ENCODE data around the gene POLG. TPM values are rescaled to one million over a fixed set of nuclear protein-coding genes. Genes with fewer than 3 reads are reported as not detected.

POLG gene
- polyA plus RNA-seq, 1 donor, result 46.0 TPM

DNA sequence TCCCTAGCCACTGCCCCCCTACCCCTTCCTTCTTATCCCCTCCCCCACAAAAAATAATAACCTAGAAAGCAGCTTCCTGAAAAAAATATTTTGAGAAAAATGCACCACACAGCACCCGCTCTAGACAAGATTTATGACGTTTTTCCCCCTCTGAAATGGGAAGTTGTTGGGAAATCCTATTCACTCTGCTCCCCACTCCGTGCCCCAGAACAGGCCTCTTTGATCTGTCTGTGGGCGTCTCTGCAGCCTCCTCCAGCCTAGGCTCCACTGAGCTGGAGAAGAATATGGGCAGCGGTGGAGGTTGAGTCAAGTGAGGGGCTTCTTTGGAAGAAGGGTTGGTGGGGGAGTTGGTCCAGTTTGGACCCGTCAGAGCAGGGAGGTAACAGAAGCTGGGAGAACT lies 28.5 kb upstream of the POLG start:
- H3K36me3 ChIP-seq (ENCODE audit: control insufficient read depth, insufficient read depth, low read length), result no peaks in the 10 kb centered on the region

DNA sequence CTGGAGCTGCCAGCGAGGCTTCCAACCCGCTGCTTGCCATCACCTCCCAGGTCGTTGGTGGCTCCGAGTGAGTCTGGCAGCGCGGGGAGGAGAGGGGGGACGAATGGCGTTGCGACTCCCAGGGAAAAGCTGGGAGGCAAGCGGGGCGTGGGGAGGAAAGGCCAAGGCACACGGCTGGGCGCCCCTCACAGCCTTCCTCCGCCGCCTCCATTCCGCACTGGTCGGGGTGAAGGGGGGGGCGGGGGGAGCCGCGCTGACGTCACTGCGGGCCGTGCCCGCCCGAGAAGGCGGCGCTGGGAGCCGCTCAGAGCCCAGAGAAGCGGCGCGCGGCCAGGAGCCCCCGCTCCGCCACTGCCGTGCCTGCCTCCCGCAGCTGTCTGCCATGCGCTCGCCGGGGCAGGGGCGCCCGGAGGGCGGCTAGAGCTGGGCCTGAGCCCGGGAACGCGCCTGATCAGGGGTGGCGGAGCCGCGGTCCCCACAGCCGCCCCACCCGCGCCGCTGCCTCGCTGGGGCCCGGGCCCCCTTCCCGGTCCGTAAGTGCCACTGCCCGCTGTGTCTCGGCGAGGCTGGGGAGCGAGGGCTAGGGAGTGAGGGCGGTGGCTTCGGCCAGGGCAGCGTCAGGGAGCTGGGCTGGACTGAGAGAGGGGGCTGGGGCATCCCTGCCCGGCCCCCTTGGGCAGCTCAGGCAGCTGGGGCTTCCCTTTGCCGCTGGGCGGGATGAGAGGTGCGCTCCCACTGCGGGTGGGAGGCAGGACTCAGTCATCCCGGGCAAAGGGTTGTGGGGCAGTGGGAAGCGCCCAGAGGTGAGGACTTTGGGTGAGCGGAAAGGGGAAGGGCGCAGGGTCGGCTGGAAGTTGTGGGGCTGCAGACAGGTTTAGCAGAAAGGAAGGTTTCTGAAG lies 27.8 kb upstream of the POLG start:
- DNase-seq, result no peak
- Histone ChIP-seq H3K27ac (ENCODE audit: low read length) (no peak overlapping the region), H3K36me3 (ENCODE audit: control insufficient read depth, insufficient read depth, low read length) (no peaks in the 10 kb centered on the region), H3K27me3 (ENCODE audit: control insufficient read depth, insufficient read depth, low read length) (peaks cover 95% of the 10 kb centered on the region), H3K4me3 (ENCODE audit: low read length) (no peak overlapping the region), H3K4me1 (ENCODE audit: control insufficient read depth, insufficient read depth, low read length) (peaks cover 5% of the 10 kb centered on the region), H3K9me3 (ENCODE audit: control insufficient read depth, low read depth, low read length) (peaks cover 3% of the 10 kb centered on the region)
- WGBS (ENCODE audit: insufficient coverage, low lambda C conversion rate), result no CpG with 5 or more reads among the region's 73 CpGs

More for the DNA sequence above, 28.5 kb upstream of the POLG start:
- Histone ChIP-seq H3K27me3 (ENCODE audit: control insufficient read depth, insufficient read depth, low read length) (peaks cover 95% of the 10 kb centered on the region), H3K27ac (ENCODE audit: low read length) (no peak overlapping the region), H3K9me3 (ENCODE audit: control insufficient read depth, low read depth, low read length) (peaks cover 3% of the 10 kb centered on the region), H3K4me3 (ENCODE audit: low read length) (no peak overlapping the region), H3K4me1 (ENCODE audit: control insufficient read depth, insufficient read depth, low read length) (peaks cover 5% of the 10 kb centered on the region)
- DNase-seq, result no peak
- no CpG with 5 or more reads among the region's 6 CpGs for WGBS (ENCODE audit: insufficient coverage, low lambda C conversion rate)

DNA sequence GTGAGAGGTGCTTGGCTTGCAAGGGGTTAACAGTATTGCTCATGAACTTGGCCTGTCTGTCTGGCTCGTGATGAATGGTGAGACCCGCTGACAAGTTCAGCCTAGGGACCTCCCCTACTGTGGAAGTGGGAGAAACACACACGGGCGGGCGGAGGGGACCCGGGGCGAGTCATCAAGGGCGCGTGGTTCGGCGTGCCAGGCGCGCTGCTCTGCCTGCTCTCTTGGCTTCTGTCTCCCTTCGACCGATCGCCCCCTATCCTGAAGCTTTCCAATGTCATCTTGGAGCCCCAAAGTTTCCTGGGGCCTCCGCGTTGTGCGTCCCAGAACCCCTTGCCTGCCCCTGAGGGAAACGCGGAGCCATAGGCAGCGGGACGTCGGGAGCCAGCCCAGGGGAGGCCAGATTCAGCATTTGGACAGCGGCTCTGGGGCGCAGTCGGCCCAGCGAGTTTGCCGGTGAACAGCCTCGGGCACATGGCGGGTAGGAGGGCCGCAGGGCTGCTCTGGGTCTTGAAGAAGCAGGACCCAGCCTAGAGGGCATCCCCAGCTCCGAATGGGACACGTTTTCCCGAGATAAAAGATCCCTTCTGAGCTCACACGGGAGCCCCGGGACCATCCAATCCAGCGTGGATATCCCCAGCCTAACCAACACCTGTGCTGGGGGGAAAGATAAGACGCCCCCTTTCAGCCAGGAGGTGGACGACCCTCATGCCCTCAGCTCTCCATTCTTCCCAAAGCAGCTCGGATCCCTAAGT lies 27.0 kb upstream of the POLG start:
- H3K4me3 ChIP-seq (ENCODE audit: low read length), result no peak overlapping the region
- peaks cover 3% of the 10 kb centered on the region for H3K9me3 ChIP-seq (ENCODE audit: control insufficient read depth, low read depth, low read length)
- no CpG with 5 or more reads among the region's 41 CpGs for WGBS (ENCODE audit: insufficient coverage, low lambda C conversion rate)
- peaks cover 95% of the 10 kb centered on the region for H3K27me3 ChIP-seq (ENCODE audit: control insufficient read depth, insufficient read depth, low read length)
- H3K27ac ChIP-seq (ENCODE audit: low read length), result no peak overlapping the region
- H3K4me1 ChIP-seq (ENCODE audit: control insufficient read depth, insufficient read depth, low read length), result peaks cover 3% of the 10 kb centered on the region
- peak; percentile 43 to 62 for DNase-seq
- no peaks in the 10 kb centered on the region for H3K36me3 ChIP-seq (ENCODE audit: control insufficient read depth, insufficient read depth, low read length)

DNA sequence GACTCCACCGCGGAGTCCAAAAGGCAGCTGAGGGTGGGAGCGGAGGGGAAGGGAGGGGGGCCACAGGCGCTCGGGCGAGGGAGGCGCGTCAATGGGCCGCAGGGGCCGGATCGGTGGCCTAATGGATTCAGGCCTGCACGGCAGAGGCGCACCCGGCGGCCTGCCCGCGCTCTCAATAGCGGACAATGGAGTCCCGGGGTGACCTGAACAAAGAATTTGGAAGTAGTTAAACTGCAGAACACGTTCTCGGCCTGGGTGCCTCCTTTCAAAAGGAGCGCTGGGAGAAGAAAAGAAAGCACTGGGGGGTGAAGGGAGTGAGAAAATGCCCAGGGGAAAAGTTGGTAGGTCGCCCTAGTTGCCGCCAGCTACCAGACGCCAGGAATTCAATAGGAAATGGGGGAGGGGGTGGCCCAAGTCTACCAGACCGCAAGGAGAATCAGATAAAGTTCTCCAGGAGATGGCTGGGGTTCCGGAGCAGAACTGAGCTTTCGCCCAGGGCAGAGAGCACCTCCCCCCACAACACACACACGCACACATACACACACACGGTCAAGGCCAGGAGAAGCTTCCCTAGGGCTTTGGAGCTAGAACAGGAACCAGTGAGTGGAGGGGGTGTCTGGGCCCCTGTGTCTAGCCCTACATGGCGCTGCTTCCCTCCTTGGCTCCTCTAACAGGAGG lies 25.8 kb upstream of the POLG start:
- H3K27ac ChIP-seq (ENCODE audit: low read length), result no peak overlapping the region
- H3K27me3 ChIP-seq (ENCODE audit: control insufficient read depth, insufficient read depth, low read length), result peaks cover 93% of the 10 kb centered on the region
- no peaks in the 10 kb centered on the region for H3K36me3 ChIP-seq (ENCODE audit: control insufficient read depth, insufficient read depth, low read length)
- WGBS (ENCODE audit: insufficient coverage, low lambda C conversion rate), result 0% methylated on average over 3 of the region's 31 CpGs
- no peak for DNase-seq
- peaks cover 3% of the 10 kb centered on the region for H3K9me3 ChIP-seq (ENCODE audit: control insufficient read depth, low read depth, low read length)
- H3K4me3 ChIP-seq (ENCODE audit: low read length), result no peak overlapping the region
- peaks cover 3% of the 10 kb centered on the region for H3K4me1 ChIP-seq (ENCODE audit: control insufficient read depth, insufficient read depth, low read length)

DNA sequence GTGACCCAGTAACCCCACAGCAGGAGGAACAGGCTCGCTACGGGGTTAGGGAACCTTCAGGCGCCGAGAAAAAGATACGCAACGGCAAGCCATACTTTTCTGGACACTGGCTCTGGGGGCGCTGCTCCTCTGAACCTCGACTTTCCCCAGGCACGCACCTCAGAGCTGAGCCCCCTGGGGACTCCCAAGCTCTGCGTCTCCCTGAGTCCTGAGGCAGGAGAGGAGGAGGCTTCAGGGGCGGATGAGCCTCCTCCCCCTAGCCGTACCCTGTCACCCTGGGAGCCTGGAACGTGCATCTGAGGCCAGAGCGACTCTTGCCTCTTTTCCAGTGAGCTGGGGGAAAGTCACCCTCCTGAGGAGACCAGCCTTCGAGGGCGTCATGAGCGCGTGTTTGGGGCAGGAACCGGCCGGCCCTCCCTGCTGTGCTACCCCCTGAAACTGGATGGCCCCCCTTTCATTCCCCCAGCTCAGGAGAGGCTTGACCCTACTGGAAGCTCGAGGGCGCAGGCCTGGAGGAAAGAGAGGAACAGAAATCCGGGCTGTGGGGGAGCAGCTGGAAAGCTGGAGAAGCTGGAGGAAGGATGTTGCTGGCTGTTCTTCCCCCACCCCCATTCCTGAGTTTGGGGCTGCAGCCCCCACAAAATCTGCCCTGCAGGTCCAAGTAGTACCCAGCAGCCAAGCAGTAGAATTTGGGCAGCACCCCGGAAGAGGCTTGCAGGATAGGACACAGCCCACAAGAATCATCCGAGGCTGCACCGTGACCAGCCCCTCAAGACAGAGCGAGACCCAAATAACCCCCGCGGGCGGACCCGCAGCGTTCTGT lies 25.1 kb upstream of the POLG start:
- no peak for DNase-seq
- no CpG with 5 or more reads among the region's 32 CpGs for WGBS (ENCODE audit: insufficient coverage, low lambda C conversion rate)
- H3K27me3 ChIP-seq (ENCODE audit: control insufficient read depth, insufficient read depth, low read length), result peaks cover 91% of the 10 kb centered on the region
- no peak overlapping the region for H3K4me3 ChIP-seq (ENCODE audit: low read length)
- no peaks in the 10 kb centered on the region for H3K36me3 ChIP-seq (ENCODE audit: control insufficient read depth, insufficient read depth, low read length)
- no peak overlapping the region for H3K27ac ChIP-seq (ENCODE audit: low read length)
- peaks cover 3% of the 10 kb centered on the region for H3K9me3 ChIP-seq (ENCODE audit: control insufficient read depth, low read depth, low read length)
- peaks cover 3% of the 10 kb centered on the region for H3K4me1 ChIP-seq (ENCODE audit: control insufficient read depth, insufficient read depth, low read length)

DNA sequence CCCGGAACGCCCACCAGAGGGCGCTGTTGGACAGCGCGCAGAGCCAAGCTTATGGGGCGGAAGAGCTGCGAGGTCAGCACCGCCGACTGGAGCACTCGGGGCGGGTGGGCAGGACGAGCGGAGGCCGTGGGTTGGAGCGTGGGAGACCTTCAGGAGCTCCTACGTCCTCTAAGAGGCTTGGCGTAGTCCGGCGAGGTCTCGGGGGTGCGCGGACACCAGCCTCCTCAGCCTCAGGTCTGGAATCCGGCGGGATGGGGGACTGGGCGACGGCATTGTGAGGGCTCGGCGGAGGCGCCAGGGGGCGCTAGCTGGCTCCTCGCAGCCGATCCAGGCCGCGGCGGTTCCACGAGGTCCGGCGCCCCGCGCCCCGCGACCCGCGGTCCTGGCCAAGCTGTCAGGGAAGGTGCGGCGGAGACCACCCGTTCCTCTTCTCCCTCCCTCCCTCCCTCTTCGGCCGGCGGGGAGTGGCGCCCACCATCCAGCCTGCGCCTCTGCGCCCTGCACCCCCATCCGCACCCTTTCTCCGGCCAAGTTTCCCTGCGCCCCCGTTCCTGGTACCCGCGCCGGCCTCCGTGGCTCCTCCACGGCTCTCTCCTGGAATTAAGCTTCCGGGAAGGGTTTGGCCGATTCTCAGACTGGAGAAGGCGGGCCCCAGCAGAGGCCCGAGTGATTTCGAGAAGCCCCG lies 24.3 kb upstream of the POLG start:
- H3K9me3 ChIP-seq (ENCODE audit: control insufficient read depth, low read depth, low read length), result peaks cover 3% of the 10 kb centered on the region
- peaks cover 3% of the 10 kb centered on the region for H3K4me1 ChIP-seq (ENCODE audit: control insufficient read depth, insufficient read depth, low read length)
- H3K4me3 ChIP-seq (ENCODE audit: low read length), result peak overlapping the region; percentile 37
- WGBS (ENCODE audit: insufficient coverage, low lambda C conversion rate), result no CpG with 5 or more reads among the region's 68 CpGs
- no peak overlapping the region for H3K27ac ChIP-seq (ENCODE audit: low read length)
- DNase-seq, result peak; percentile 64 to 80
- H3K27me3 ChIP-seq (ENCODE audit: control insufficient read depth, insufficient read depth, low read length), result peaks cover 89% of the 10 kb centered on the region
- no peaks in the 10 kb centered on the region for H3K36me3 ChIP-seq (ENCODE audit: control insufficient read depth, insufficient read depth, low read length)

DNA sequence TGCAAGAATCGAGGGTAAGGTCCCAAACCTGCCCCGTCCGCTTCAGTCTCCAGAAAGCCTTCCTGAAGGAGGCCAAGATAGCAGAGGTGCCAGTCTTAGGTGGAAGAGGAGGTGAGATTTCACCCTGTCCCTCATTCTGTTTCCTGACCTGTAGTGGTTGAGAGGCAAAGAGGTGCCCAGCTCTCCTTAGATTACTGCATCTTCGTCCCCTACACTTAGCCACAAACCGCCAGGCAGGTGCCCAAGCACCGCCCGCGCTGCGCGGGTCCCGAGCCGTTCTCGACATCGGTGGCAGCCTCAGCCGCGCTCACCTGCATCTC lies 23.8 kb upstream of the POLG start:
- H3K4me1 ChIP-seq (ENCODE audit: control insufficient read depth, insufficient read depth, low read length), result peaks cover 3% of the 10 kb centered on the region
- H3K36me3 ChIP-seq (ENCODE audit: control insufficient read depth, insufficient read depth, low read length), result no peaks in the 10 kb centered on the region
- no CpG with 5 or more reads among the region's 16 CpGs for WGBS (ENCODE audit: insufficient coverage, low lambda C conversion rate)
- H3K9me3 ChIP-seq (ENCODE audit: control insufficient read depth, low read depth, low read length), result peaks cover 3% of the 10 kb centered on the region
- H3K27me3 ChIP-seq (ENCODE audit: control insufficient read depth, insufficient read depth, low read length), result peaks cover 88% of the 10 kb centered on the region
- no peak for DNase-seq
- no peak overlapping the region for H3K27ac ChIP-seq (ENCODE audit: low read length)
- no peak overlapping the region for H3K4me3 ChIP-seq (ENCODE audit: low read length)

DNA sequence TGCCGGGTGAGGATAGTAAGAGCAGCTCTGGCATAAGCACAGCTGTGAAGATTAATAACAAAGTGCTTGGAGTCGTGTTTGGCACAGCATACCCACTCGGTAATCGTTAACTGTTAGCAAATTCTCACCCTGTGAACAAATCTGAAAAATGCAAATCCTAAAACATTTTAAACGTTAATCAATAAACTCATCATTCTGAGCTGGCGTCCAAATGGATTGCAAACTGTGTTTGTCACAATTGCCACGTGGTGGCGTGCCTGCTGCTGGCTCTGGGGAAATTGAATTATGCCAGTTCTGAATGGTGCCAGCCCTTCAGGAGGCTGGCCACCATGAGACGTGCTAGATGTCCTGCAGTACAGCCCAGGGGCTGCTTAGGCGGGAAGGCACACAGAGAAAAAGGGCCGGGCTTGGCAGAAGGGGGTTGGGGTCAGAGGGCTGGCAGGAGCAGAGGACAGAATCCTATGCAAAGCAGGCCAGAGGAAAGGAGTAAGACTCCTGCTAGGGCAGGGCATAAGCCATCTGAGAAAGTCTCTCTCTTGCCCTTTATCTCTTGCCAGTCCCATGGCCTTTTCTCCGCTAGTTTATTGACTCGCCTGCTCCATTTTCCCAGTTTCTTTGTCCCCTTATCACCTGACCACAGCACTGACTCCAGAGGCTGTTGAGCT lies 22.1 kb upstream of the POLG start:
- H3K4me3 ChIP-seq (ENCODE audit: low read length), result no peak overlapping the region
- peaks cover 3% of the 10 kb centered on the region for H3K9me3 ChIP-seq (ENCODE audit: control insufficient read depth, low read depth, low read length)
- H3K36me3 ChIP-seq (ENCODE audit: control insufficient read depth, insufficient read depth, low read length), result no peaks in the 10 kb centered on the region
- peaks cover 80% of the 10 kb centered on the region for H3K27me3 ChIP-seq (ENCODE audit: control insufficient read depth, insufficient read depth, low read length)
- H3K27ac ChIP-seq (ENCODE audit: low read length), result no peak overlapping the region
- WGBS (ENCODE audit: insufficient coverage, low lambda C conversion rate), result 47% methylated on average over 2 of the region's 13 CpGs
- H3K4me1 ChIP-seq (ENCODE audit: control insufficient read depth, insufficient read depth, low read length), result peaks cover 3% of the 10 kb centered on the region
- no peak for DNase-seq

DNA sequence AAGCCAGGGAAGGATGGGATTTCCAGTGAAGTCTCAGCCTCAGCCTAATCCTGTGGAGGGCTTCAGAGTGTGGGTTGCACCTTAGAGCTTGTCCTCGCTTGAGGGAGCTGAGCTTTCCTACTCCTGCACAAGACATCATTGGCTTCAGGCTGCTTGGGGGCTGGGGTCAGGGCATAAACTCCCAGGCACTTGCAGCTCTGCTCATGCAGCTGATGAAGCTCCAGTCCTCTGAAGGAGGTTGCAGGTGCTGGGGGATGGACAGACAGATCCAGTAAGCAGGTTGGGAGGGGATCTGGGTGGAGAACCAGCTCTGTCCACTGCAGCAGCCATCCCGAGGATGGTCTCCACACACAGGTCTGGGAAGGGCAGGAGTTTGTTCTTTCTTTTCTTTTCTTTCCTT lies 19.4 kb upstream of the POLG start:
- H3K4me3 ChIP-seq (ENCODE audit: low read length), result no peak overlapping the region
- no peak overlapping the region for H3K27ac ChIP-seq (ENCODE audit: low read length)
- DNase-seq, result no peak
- H3K9me3 ChIP-seq (ENCODE audit: control insufficient read depth, low read depth, low read length), result no peaks in the 10 kb centered on the region
- no peaks in the 10 kb centered on the region for H3K36me3 ChIP-seq (ENCODE audit: control insufficient read depth, insufficient read depth, low read length)
- WGBS (ENCODE audit: insufficient coverage, low lambda C conversion rate), result 80% methylated on average over 1 of the region's 2 CpGs
- H3K4me1 ChIP-seq (ENCODE audit: control insufficient read depth, insufficient read depth, low read length), result peaks cover under 1% of the 10 kb centered on the region
- H3K27me3 ChIP-seq (ENCODE audit: control insufficient read depth, insufficient read depth, low read length), result peaks cover 59% of the 10 kb centered on the region
